Panc1 (cell line): Measurements from ENCODE around the gene TFF1. TPM values are rescaled to one million over a fixed set of nuclear protein-coding genes. Genes with fewer than 3 reads are reported as not detected.

Experiments used
- ATAC-seq: fragments of 200-7000 bp; cut with Tn5 transposase; 2 replicates; pipeline ENCODE4 v1.9.1; 2020; ENCODE audit warnings: mild to moderate bottlenecking, moderate library complexity
- BruUV-seq: library from RNA; stranded (reverse); fragments of 400-500 nt; replicated peaks from 2 replicates; lab custom pipeline; 2021; lab: Mats Ljungman, UMichigan
- CTCF ChIA-PET: fragments of 300-600 bp; sonication (Branson Sonifier 250); formaldehyde crosslinking; loops from one replicate; lab custom pipeline; 2022; ENCODE audit warnings: antibody characterized with exemption; lab: Charles Lee
- POLR2A ChIA-PET: fragments of 300-600 bp; sonication (Branson Sonifier 250); formaldehyde crosslinking; loops from one replicate; lab custom pipeline; 2022; ENCODE audit warnings: antibody characterized with exemption; lab: Charles Lee
- DNase-seq: peaks from one replicate; pipeline ENCODE4 v3.0.0-alpha.2; 2010; ENCODE audit warnings: low read depth, low spot score
- H3K27ac ChIP-seq: 2 replicates; pipeline ENCODE4 v1.5.1; 2011; ENCODE audit warnings: mild to moderate bottlenecking, low read length, inconsistent platforms
- H3K27me3 ChIP-seq: fragments of 200-500 bp; sonication (Bioruptor generic); 2 replicates; pipeline ENCODE4 v1.6.0; 2014; ENCODE audit warnings: low read length, inconsistent platforms; ENCODE audit not compliant: control insufficient read depth, insufficient read depth
- H3K36me3 ChIP-seq: fragments of 200-500 bp; sonication (Bioruptor generic); 2 replicates; pipeline ENCODE4 v1.5.1; 2014; ENCODE audit warnings: inconsistent platforms, mild to moderate bottlenecking, low read length, moderate library complexity; ENCODE audit not compliant: control insufficient read depth, insufficient read depth
- H3K4me1 ChIP-seq: 2 replicates; pipeline ENCODE4 v1.5.1; 2011; ENCODE audit warnings: inconsistent platforms, mild to moderate bottlenecking, low read length, moderate library complexity; ENCODE audit not compliant: control insufficient read depth, insufficient read depth
- H3K4me3 ChIP-seq, 2 experiments: 2 replicates each; pipeline ENCODE4 v1.5.1; 2011 to 2012; ENCODE audit warnings: low read depth in 2 of 2, low read length in 2 of 2, mild to moderate bottlenecking in 2 of 2, inconsistent platforms in 1 of 2, moderate library complexity in 1 of 2
- H3K9me3 ChIP-seq: fragments of 200-500 bp; sonication (Bioruptor generic); 2 replicates; pipeline ENCODE4 v1.5.1; 2014; ENCODE audit warnings: low read depth, mild to moderate bottlenecking, inconsistent platforms, low read length, moderate library complexity; ENCODE audit not compliant: control insufficient read depth, insufficient read depth
- POLR2AphosphoS5 ChIP-seq: IDR thresholded peaks from 2 replicates; pipeline ENCODE4 v1.6.1; 2012; ENCODE audit warnings: mild to moderate bottlenecking, low read depth, low read length, moderate library complexity
- SIN3A ChIP-seq: IDR thresholded peaks from 2 replicates; pipeline ENCODE4 v1.6.1; 2012; ENCODE audit warnings: low read depth, mild to moderate bottlenecking, low read length, moderate library complexity, borderline replicate concordance; ENCODE audit not compliant: insufficient read depth
- TCF7L2 ChIP-seq: IDR thresholded peaks from 2 replicates; pipeline ENCODE4 v1.6.1; 2011; ENCODE audit warnings: mild to moderate bottlenecking, low read depth, low read length, inconsistent platforms
- in situ Hi-C: cut with HindIII; loops from 2 replicates; pipeline ENCODE4 v1.10.0; 2016; ENCODE audit warnings: low sequenced_read_pairs, low pct_unique_long_range_greater_than_20kb
- intact Hi-C: fragments of 100-400 bp; cut with micrococcal nuclease; formaldehyde crosslinking; loops from one replicate; pipeline ENCODE4 v1.10.0; 2022; ENCODE audit not compliant: unreplicated experiment
- total RNA-seq: library from RNA; stranded (reverse); gene quantifications from one replicate; pipeline ENCODE4 v1.2.1, GENCODE V29; 2021; ENCODE audit not compliant: unreplicated experiment
- TF ChIP-seq, protein P1 (sequence below): fragments of 450-650 bp; IDR thresholded peaks from 2 replicates; pipeline ENCODE4 v1.5.1; 2017; ENCODE audit warnings: mild to moderate bottlenecking
- TF ChIP-seq, protein P2 (sequence below), 2 experiments: IDR thresholded peaks; 2 replicates each; pipeline ENCODE4 v1.6.1; 2011 to 2012; ENCODE audit warnings: low read depth in 2 of 2, control low read depth in 1 of 2, low read length in 1 of 2, mild to moderate bottlenecking in 1 of 2, moderate library complexity in 1 of 2; ENCODE audit not compliant: insufficient read depth in 1 of 2

Gene TFF1
- total RNA-seq, 1 experiment from 2014 or later: 0.36 TPM

DNA sequence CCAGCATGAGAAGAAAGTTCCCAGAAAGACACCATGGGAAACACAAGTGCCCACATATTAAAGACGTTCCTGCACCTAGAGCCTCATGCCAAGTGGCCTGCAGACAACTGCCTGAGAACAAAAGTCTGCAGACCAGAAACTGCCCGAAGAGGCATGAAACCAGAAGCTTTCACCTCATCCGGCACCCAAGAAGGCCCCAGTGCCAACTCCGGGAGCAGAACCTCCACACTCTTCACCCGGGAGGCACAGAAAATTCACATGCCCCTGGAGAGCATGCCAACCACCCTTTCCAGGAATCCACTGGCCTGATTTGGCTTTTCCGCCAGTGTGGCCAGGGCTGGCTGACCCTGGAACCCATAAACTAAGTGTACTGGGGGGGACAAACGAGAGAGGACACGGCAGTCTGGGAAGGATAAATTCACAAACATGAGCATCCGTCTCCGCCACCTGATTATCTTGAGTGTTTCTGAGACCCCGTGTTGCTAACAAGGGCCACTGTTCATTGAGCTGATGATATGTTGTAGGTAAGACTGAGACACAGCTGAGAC, 22.3 kb downstream of the TFF1 start:
- in situ Hi-C loops: no loop called here
- ChIA-PET POLR2A (no interaction called here), CTCF (no interaction called here)
- TF ChIP-seq SIN3A (no peak), TCF7L2 (no peak), POLR2AphosphoS5 (no peak)
- TF ChIP-seq, protein P1, sequence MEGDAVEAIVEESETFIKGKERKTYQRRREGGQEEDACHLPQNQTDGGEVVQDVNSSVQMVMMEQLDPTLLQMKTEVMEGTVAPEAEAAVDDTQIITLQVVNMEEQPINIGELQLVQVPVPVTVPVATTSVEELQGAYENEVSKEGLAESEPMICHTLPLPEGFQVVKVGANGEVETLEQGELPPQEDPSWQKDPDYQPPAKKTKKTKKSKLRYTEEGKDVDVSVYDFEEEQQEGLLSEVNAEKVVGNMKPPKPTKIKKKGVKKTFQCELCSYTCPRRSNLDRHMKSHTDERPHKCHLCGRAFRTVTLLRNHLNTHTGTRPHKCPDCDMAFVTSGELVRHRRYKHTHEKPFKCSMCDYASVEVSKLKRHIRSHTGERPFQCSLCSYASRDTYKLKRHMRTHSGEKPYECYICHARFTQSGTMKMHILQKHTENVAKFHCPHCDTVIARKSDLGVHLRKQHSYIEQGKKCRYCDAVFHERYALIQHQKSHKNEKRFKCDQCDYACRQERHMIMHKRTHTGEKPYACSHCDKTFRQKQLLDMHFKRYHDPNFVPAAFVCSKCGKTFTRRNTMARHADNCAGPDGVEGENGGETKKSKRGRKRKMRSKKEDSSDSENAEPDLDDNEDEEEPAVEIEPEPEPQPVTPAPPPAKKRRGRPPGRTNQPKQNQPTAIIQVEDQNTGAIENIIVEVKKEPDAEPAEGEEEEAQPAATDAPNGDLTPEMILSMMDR: no peak
- TF ChIP-seq, protein P2, sequence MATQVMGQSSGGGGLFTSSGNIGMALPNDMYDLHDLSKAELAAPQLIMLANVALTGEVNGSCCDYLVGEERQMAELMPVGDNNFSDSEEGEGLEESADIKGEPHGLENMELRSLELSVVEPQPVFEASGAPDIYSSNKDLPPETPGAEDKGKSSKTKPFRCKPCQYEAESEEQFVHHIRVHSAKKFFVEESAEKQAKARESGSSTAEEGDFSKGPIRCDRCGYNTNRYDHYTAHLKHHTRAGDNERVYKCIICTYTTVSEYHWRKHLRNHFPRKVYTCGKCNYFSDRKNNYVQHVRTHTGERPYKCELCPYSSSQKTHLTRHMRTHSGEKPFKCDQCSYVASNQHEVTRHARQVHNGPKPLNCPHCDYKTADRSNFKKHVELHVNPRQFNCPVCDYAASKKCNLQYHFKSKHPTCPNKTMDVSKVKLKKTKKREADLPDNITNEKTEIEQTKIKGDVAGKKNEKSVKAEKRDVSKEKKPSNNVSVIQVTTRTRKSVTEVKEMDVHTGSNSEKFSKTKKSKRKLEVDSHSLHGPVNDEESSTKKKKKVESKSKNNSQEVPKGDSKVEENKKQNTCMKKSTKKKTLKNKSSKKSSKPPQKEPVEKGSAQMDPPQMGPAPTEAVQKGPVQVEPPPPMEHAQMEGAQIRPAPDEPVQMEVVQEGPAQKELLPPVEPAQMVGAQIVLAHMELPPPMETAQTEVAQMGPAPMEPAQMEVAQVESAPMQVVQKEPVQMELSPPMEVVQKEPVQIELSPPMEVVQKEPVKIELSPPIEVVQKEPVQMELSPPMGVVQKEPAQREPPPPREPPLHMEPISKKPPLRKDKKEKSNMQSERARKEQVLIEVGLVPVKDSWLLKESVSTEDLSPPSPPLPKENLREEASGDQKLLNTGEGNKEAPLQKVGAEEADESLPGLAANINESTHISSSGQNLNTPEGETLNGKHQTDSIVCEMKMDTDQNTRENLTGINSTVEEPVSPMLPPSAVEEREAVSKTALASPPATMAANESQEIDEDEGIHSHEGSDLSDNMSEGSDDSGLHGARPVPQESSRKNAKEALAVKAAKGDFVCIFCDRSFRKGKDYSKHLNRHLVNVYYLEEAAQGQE (IDR thresholded peaks at IDR 0.05; ENCODE audit: insufficient read depth in 1 of 2, low read depth in 2 of 2, low read length in 1 of 2): no peak
- no peak for DNase-seq
- ATAC-seq: no peak
- H3K36me3 ChIP-seq: no peaks in the 10 kb centered on the region
- no peaks in the 10 kb centered on the region for H3K27me3 ChIP-seq
- no TSS peak for BruUV-seq
- no peaks in the 10 kb centered on the region for H3K9me3 ChIP-seq
- no peak overlapping the region for H3K27ac ChIP-seq
- no peaks in the 10 kb centered on the region for H3K4me1 ChIP-seq
- intact Hi-C loops: no loop called here
- H3K4me3 ChIP-seq: no peak overlapping the region

DNA sequence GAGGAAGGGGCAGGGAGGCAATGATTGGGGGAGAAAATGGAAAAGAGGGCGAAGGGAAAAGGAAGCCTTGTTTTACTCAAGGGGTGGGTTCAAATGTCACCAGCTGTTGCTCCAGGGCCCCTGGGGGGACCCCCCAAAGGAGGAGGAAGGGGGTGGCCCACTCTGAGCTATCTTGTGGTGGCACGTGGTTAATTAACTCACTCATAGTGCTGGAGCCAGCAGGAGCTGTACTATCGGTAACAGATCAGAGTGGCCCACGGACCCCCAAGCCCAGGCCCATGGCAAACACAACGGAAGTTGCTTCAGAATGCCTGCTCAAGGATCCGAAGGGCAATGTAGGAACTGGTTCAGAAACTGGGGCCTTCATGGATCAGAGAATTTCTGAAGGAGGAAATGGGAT, 22.8 kb downstream of the TFF1 start:
- no peaks in the 10 kb centered on the region for H3K9me3 ChIP-seq
- CTCF ChIA-PET: no interaction called here
- in situ Hi-C loops: no loop called here
- H3K27ac ChIP-seq: no peak overlapping the region
- H3K27me3 ChIP-seq: no peaks in the 10 kb centered on the region
- BruUV-seq: no TSS peak
- no peaks in the 10 kb centered on the region for H3K36me3 ChIP-seq
- TF ChIP-seq SIN3A (no peak), TCF7L2 (no peak), POLR2AphosphoS5 (no peak)
- TF ChIP-seq, protein P1: no peak
- TF ChIP-seq, protein P2 (IDR thresholded peaks at IDR 0.05; ENCODE audit: insufficient read depth in 1 of 2, low read depth in 2 of 2, low read length in 1 of 2): no peak
- POLR2A ChIA-PET: no interaction called here
- H3K4me3 ChIP-seq: no peak overlapping the region
- DNase-seq: no peak
- no peak for ATAC-seq
- intact Hi-C loops: no loop called here
- no peaks in the 10 kb centered on the region for H3K4me1 ChIP-seq
